D341Med (cell line): Measurements from ENCODE around the gene SNAPC1.
"Not testable (repeated sequence)": the region's sequence is repeated elsewhere in the genome, so short reads cannot be mapped to it uniquely, and the experiment has no call there.

Experiments
- DNase-seq: peaks from one replicate; pipeline ENCODE4 v3.0.0; 2012; ENCODE audit warnings: low spot score

Gene SNAPC1

GRCh38 chr14:61761959-61762786 lies at the start of gene SNAPC1:
Gene SNAPC1 (plus strand): TSS chr14:61762420. CDS start chr14:61762461, 41 bp downstream.
- DNase-seq, result peak; percentile 97

GRCh38 chr14:61713724-61714437 lies 48.3 kb upstream of the SNAPC1 start:
- no peak for DNase-seq

GRCh38 chr14:61716956-61717355 lies 45.3 kb upstream of the SNAPC1 start:
- DNase-seq, result no peak

- DNase-seq, result no peak
These were observed 44.2 kb upstream of the SNAPC1 start for GRCh38 chr14:61718039-61718438.

- DNase-seq, result no peak
These were observed 42.6 kb upstream of the SNAPC1 start for GRCh38 chr14:61719344-61720293.

GRCh38 chr14:61720294-61720661 lies 41.9 kb upstream of the SNAPC1 start:
- DNase-seq, result no peak

GRCh38 chr14:61720741-61721140 lies 41.5 kb upstream of the SNAPC1 start:
- DNase-seq, result no peak

- no peak for DNase-seq
These were observed 38.1 kb upstream of the SNAPC1 start for GRCh38 chr14:61724133-61724532.

- DNase-seq, result no peak
These were observed 35.2 kb upstream of the SNAPC1 start for GRCh38 chr14:61726778-61727658.

- no peak for DNase-seq
These were observed 31.4 kb upstream of the SNAPC1 start for GRCh38 chr14:61730756-61731373.

- no peak for DNase-seq
These were observed 28.2 kb upstream of the SNAPC1 start for GRCh38 chr14:61733972-61734371.

GRCh38 chr14:61736751-61737150 lies 25.5 kb upstream of the SNAPC1 start:
- DNase-seq, result no peak

GRCh38 chr14:61737915-61738314 lies 24.3 kb upstream of the SNAPC1 start:
- no peak for DNase-seq

GRCh38 chr14:61739133-61739532 lies 23.1 kb upstream of the SNAPC1 start:
- DNase-seq, result no peak

- DNase-seq, result no peak
These were observed 19.8 kb upstream of the SNAPC1 start for GRCh38 chr14:61742371-61742770.

GRCh38 chr14:61744238-61744637 lies 18.0 kb upstream of the SNAPC1 start:
- DNase-seq, result no peak

- not testable (repeated sequence) for DNase-seq
These were observed 15.9 kb upstream of the SNAPC1 start for GRCh38 chr14:61746346-61746745.

- no peak for DNase-seq
These were observed 15.3 kb upstream of the SNAPC1 start for GRCh38 chr14:61746881-61747280.

GRCh38 chr14:61747342-61747741 lies 14.9 kb upstream of the SNAPC1 start:
- no peak for DNase-seq

GRCh38 chr14:61749264-61749663 lies 13.0 kb upstream of the SNAPC1 start:
- DNase-seq, result no peak

GRCh38 chr14:61749867-61750266 lies 12.4 kb upstream of the SNAPC1 start:
- no peak for DNase-seq
